ENCODE results near the gene SAV1.

SAV1 gene

GRCh38 chr14:50607181-50607580, 60.9 kb downstream of the SAV1 start:
- peak; percentile 6 to 43 for DNase-seq (ENCODE audit: low read depth in 2 of 2)

DNA sequence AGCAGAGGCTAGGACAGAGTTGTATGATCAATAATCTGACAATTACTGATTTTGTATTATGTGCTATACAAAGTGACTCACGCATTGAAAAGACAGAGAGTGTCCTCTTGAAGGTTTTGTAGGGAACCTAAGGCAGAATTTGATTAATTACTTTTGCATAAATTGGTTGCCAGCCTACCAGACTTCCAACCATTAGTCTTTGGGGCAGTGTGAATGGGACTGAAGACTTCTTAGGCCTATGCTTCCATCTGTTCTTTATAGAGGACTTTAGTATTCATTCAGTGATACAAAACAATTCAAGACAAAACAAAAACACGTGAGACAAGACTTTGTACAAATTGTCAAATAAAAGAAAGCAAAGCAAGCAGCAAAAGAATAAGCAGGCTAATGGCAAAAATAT, 61.6 kb downstream of the SAV1 start:
- DNase-seq (ENCODE audit: low read depth in 2 of 2), result no peak

- no peak for DNase-seq (ENCODE audit: low read depth in 2 of 2)
Measured at GRCh38 chr14:50605766-50606165, 62.3 kb downstream of the SAV1 start.

DNA sequence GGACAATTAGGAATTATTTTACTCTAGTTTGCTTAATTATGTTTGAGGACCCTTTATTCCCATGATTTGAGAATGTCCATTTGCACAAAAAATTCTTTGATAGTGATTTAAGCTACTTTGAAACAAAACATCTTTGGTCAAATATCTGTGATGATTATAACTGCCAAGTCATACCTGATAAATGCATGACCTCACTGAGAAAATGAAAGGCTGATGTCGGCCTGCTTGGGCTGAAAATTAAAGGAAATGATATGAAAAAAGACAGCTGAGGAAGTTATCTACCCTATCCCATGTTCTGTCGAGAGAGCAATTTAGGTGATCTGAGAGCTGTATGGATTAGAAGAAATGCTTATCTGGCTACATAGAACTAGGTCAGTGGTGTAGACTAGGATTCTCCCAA, 64.5 kb downstream of the SAV1 start:
- DNase-seq (ENCODE audit: low read depth in 2 of 2), result no peak

- DNase-seq (ENCODE audit: low read depth in 2 of 2), result no peak
Measured at GRCh38 chr14:50602035-50602434, 66.1 kb downstream of the SAV1 start.

DNA sequence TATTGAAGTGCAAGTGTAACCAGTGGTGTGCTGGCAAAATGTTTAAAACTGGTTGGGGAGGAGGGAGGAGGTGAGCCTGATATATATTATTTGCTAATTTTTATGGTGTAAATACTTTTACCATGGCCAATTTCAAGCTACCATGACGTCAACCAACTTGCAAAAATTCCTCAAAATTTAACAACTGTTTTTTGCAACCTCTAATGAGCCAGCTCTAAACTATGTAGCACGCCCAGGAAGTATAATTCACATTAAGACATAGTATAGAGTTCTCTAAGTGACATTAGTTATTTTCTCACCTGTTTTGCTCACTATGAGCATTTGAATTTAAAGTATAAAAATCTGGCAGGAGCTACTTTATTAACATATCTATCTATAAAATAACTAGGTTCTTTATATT, 66.7 kb downstream of the SAV1 start:
- no peak for DNase-seq (ENCODE audit: low read depth in 2 of 2)

DNA sequence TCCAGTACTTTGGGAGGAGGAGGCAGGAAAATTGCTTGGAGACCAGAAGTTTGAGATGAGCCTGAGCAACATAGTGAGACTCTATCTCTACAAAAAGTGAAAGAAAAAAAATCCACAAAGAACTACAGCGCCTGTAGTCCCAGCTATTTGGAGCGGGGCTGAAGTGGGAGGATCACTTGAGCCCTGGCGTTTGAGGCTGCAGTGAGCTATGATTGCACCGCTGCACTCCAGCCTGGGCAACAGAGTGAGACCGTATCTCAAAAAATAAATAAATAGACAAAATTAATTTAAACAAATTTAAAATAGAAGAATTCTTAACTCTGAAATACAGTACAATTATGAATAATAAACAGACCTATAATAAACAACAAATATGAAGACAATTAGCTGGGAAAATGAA, 67.3 kb downstream of the SAV1 start:
- DNase-seq (ENCODE audit: low read depth in 2 of 2), result no peak

GRCh38 chr14:50599700-50600444, 68.2 kb downstream of the SAV1 start:
- no peak for DNase-seq (ENCODE audit: low read depth in 2 of 2)

- no peak for DNase-seq (ENCODE audit: low read depth in 2 of 2)
Measured at GRCh38 chr14:50598765-50599164, 69.3 kb downstream of the SAV1 start.

- no peak for DNase-seq (ENCODE audit: low read depth in 2 of 2)
Measured at GRCh38 chr14:50594577-50595316, 73.4 kb downstream of the SAV1 start.

- DNase-seq (ENCODE audit: low read depth in 2 of 2), result no peak
Measured at GRCh38 chr14:50590464-50590863, 77.6 kb downstream of the SAV1 start.

All from stimulated activated CD4-positive, alpha-beta T cell treated with anti-CD3 and anti-CD28 coated beads, Interleukin-4, amount 100 ng/mL, for 48 hours (primary cell).